IMR-90 (cell line): ENCODE results near the gene CC2D2A. TPM values are rescaled to one million over a fixed set of nuclear protein-coding genes. Genes with fewer than 3 reads are reported as not detected.

Experiments used
- ATAC-seq: fragments of 200-7000 bp; cut with Tn5 transposase; 2 replicates; pipeline ENCODE4 v1.9.1; 2020; ENCODE audit warnings: low read depth, mild to moderate bottlenecking, moderate library complexity
- BruUV-seq: library from RNA; stranded (reverse); fragments of 400-500 nt; replicated peaks from 2 replicates; lab custom pipeline; 2021; lab: Mats Ljungman, UMichigan
- CTCF ChIA-PET: fragments of 300-600 bp; formaldehyde crosslinking; extraction: SDS; loops from one replicate; lab custom pipeline; 2021; ENCODE audit warnings: antibody characterized with exemption; lab: Yijun Ruan, JAX
- POLR2A ChIA-PET: fragments of 300-600 bp; sonication (Branson Sonifier 250); formaldehyde crosslinking; loops from one replicate; lab custom pipeline; 2022; ENCODE audit warnings: antibody characterized with exemption; ENCODE audit not compliant: unreplicated experiment; lab: Charles Lee
- DNase-seq: peaks from one replicate; pipeline ENCODE4 v3.0.0; 2013
- H2AFZ ChIP-seq: replicated peaks from 2 replicates; pipeline ENCODE3; 2013; ENCODE audit warnings: low read length, mild to moderate bottlenecking; ENCODE audit not compliant: poor library complexity
- H2AK5ac ChIP-seq: 2 replicates; pipeline ENCODE4 v1.6.1; 2013; ENCODE audit warnings: low read depth, low read length, inconsistent platforms
- H2AK9ac ChIP-seq: replicated peaks from 2 replicates; pipeline ENCODE3; 2013; ENCODE audit warnings: mild to moderate bottlenecking, low read depth, low read length, moderate library complexity; ENCODE audit not compliant: poor library complexity
- H2BK120ac ChIP-seq: 2 replicates; pipeline ENCODE4 v1.6.1; 2013; ENCODE audit warnings: low read depth, low read length, inconsistent platforms
- H2BK15ac ChIP-seq: 3 replicates; pipeline ENCODE4 v1.6.1; 2013; ENCODE audit warnings: low read depth, low read length, inconsistent platforms
- H2BK20ac ChIP-seq: 2 replicates; pipeline ENCODE4 v1.6.1; 2013; ENCODE audit warnings: low read depth, mild to moderate bottlenecking, inconsistent platforms, low read length, moderate library complexity
- H2BK5ac ChIP-seq: 2 replicates; pipeline ENCODE4 v1.6.1; 2013; ENCODE audit warnings: mild to moderate bottlenecking, low read depth, low read length, inconsistent platforms; ENCODE audit not compliant: poor library complexity, severe bottlenecking
- H3K14ac ChIP-seq: replicated peaks from 2 replicates; pipeline ENCODE4 v1.6.1; 2013; ENCODE audit warnings: low read depth, low read length, inconsistent platforms
- H3K18ac ChIP-seq: 2 replicates; pipeline ENCODE4 v1.6.1; 2013; ENCODE audit warnings: low read depth, low read length, control low read depth
- H3K23ac ChIP-seq: 2 replicates; pipeline ENCODE4 v1.6.1; 2013; ENCODE audit warnings: low read depth, low read length, inconsistent platforms
- H3K27ac ChIP-seq: 2 replicates; pipeline ENCODE4 v1.5.1; 2013; ENCODE audit warnings: mild to moderate bottlenecking, control low read depth, low read length; ENCODE audit not compliant: insufficient read depth
- H3K27me3 ChIP-seq: 2 replicates; pipeline ENCODE4 v1.6.1; 2013; ENCODE audit warnings: low read length; ENCODE audit not compliant: control insufficient read depth, insufficient read depth
- H3K36me3 ChIP-seq: 2 replicates; pipeline ENCODE4 v1.6.1; 2013; ENCODE audit warnings: low read length, mixed read lengths; ENCODE audit not compliant: control insufficient read depth, insufficient read depth
- H3K4ac ChIP-seq: 2 replicates; pipeline ENCODE4 v1.6.1; 2013; ENCODE audit warnings: low read depth, low read length, inconsistent platforms
- H3K4me1 ChIP-seq: 2 replicates; pipeline ENCODE4 v1.6.1; 2013; ENCODE audit warnings: low read length, mixed read lengths; ENCODE audit not compliant: control insufficient read depth, insufficient read depth
- H3K4me2 ChIP-seq: 2 replicates; pipeline ENCODE4 v1.6.1; 2013; ENCODE audit warnings: low read depth, mild to moderate bottlenecking, control low read depth, low read length, moderate library complexity
- H3K4me3 ChIP-seq: 2 replicates; pipeline ENCODE4 v1.5.1; 2013; ENCODE audit warnings: low read depth, mild to moderate bottlenecking, control low read depth, low read length, moderate library complexity; ENCODE audit not compliant: insufficient read depth
- H3K56ac ChIP-seq: 2 replicates; pipeline ENCODE4 v1.6.1; 2013; ENCODE audit warnings: low read length, inconsistent platforms; ENCODE audit not compliant: insufficient read depth; ENCODE audit errors: extremely low read depth
- H3K79me1 ChIP-seq, 2 experiments: 2 replicates each; pipeline ENCODE4 v1.6.1; 2013; ENCODE audit warnings: low read length in 2 of 2, inconsistent platforms in 1 of 2, low read depth in 1 of 2
- H3K9ac ChIP-seq: 2 replicates; pipeline ENCODE4 v1.6.1; 2013; ENCODE audit warnings: low read depth, low read length, control low read depth
- H3K9me1 ChIP-seq: 2 replicates; pipeline ENCODE4 v1.6.1; 2013; ENCODE audit warnings: low read length, inconsistent platforms; ENCODE audit not compliant: insufficient read depth
- H3K9me3 ChIP-seq: 2 replicates; pipeline ENCODE4 v1.6.1; 2013; ENCODE audit warnings: low read length; ENCODE audit not compliant: control insufficient read depth, insufficient read depth
- H4K20me1 ChIP-seq: 2 replicates; pipeline ENCODE4 v1.6.1; 2013; ENCODE audit warnings: low read length, inconsistent platforms; ENCODE audit not compliant: insufficient read depth
- H4K5ac ChIP-seq: 2 replicates; pipeline ENCODE4 v1.6.1; 2013; ENCODE audit warnings: mild to moderate bottlenecking, low read depth, low read length, control low read depth
- H4K8ac ChIP-seq, 2 experiments: 2 replicates each; pipeline ENCODE4 v1.6.1; 2013; ENCODE audit warnings: low read depth in 2 of 2, low read length in 2 of 2, control low read depth in 1 of 2, inconsistent platforms in 1 of 2
- H4K91ac ChIP-seq: 2 replicates; pipeline ENCODE4 v1.6.1; 2013; ENCODE audit warnings: low read depth, low read length, inconsistent platforms; ENCODE audit not compliant: insufficient read depth
- FOS ChIP-seq: fragments of 150-350 bp; IDR thresholded peaks from 2 replicates; pipeline ENCODE4 v1.6.1; 2016; ENCODE audit warnings: low read depth, low read length
- RAD21 ChIP-seq: IDR thresholded peaks from 2 replicates; pipeline ENCODE4 v1.6.1; 2012; ENCODE audit warnings: low read length, improper control_type of control experiment
- WGBS, 2 experiments: methylation state at CpG; one replicate each; pipeline versions ENCODE4 v1.1.5 to v1.1.7; 2013; ENCODE audit warnings: missing lambda C conversion rate in 2 of 2; ENCODE audit not compliant: insufficient read length in 1 of 2; ENCODE audit errors: extremely low coverage in 2 of 2; 5-methylcytosine and 5-hydroxymethylcytosine counted together
- dilution Hi-C: fragments of 300-500 bp; cut with HindIII; formaldehyde crosslinking; loops from one replicate; pipeline ENCODE4 v1.14.3; 2018; ENCODE audit warnings: low sequenced_read_pairs; ENCODE audit not compliant: unreplicated experiment
- in situ Hi-C: fragments of 300-500 bp; cut with MboI; formaldehyde crosslinking; loops from 3 replicates; pipeline ENCODE4 v1.14.3; 2019; ENCODE audit warnings: low sequenced_read_pairs, inconsistent platforms, mixed read lengths
- intact Hi-C: fragments of 100-400 bp; cut with micrococcal nuclease; formaldehyde crosslinking; loops from 2 replicates; pipeline ENCODE4 v1.10.0; 2022
- polyA plus RNA-seq, 3 experiments: library from polyadenylated mRNA; depleted of rRNA; stranded (reverse); fragments of >200 nt; gene quantifications; 2 replicates each; pipeline ENCODE4 v1.2.3, GENCODE V29; 2012; ENCODE audit warnings: low replicate concordance in 1 of 3
- total RNA-seq: library from RNA; depleted of rRNA; stranded (reverse); fragments of >200 nt; gene quantifications from 2 replicates; pipeline ENCODE4 v1.2.3, GENCODE V29; 2012

The CC2D2A gene
- total and polyA plus RNA-seq, 2 of the 4 experiments (the other 2 are of a cell fraction) = 20.8 to 26.3 TPM

DNA sequence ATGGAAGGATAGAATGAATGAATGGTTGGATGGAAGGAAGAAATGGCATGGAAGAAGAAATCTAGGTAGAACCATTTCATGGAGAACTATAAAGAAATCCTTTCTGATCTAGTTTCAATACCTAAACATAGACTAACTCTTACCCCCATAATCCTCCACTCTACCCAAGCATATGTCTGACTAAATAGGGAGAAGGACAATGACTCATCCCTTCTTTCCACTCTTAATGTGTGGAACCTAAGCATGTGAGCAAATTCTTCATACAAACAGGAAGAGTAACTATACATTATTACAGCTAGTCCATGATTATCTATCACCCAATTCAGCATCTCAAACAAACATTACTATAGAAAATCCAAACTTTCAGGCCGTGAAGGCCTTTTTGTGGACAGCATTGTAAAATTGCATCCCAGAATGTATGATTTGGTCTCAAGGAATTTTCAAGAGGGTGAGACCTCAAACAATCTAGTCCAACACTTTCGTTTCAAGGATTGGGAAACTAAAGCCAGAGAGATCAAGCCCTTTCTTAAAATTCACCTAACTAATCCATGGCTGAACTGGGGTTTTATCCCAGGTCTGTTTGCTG is 30.6 kb upstream of the CC2D2A start:
- TF ChIP-seq FOS (0 out of 2 replicates have a peak, but pooled peaks have one; percentile 26), RAD21 (no peak)
- no peak overlapping the region for H2AFZ ChIP-seq
- no peaks in the 10 kb centered on the region for H3K79me1 ChIP-seq
- no peak overlapping the region for H2BK15ac ChIP-seq
- peak overlapping the region; percentile 81 for H2AK5ac ChIP-seq
- no peak overlapping the region for H3K14ac ChIP-seq
- no peak overlapping the region for H3K4me3 ChIP-seq
- H3K23ac ChIP-seq = peak overlapping the region; percentile 65; the same call in 1 of the 2 replicates
- no peak overlapping the region for H2BK20ac ChIP-seq
- no peak overlapping the region; the same call in 1 of the 2 replicates for H3K56ac ChIP-seq
- no peaks in the 10 kb centered on the region for H3K36me3 ChIP-seq
- no TSS peak for BruUV-seq
- CTCF ChIA-PET = no interaction called here
- H4K91ac ChIP-seq = no peak overlapping the region
- in situ Hi-C loops = no loop called here
- H3K4me2 ChIP-seq = no peak overlapping the region
- peak overlapping the region; percentile 64 for H2BK5ac ChIP-seq
- no peak overlapping the region for H3K27ac ChIP-seq
- no CpG with 5 or more reads among the region's 2 CpGs for WGBS, 2 experiments
- POLR2A ChIA-PET = no interaction called here
- no peaks in the 10 kb centered on the region for H4K20me1 ChIP-seq
- H4K8ac ChIP-seq = peak overlapping the region in 1 of 2 experiments; percentile 36; a peak in 2 of 4 replicates
- H3K4ac ChIP-seq = no peak overlapping the region
- H2BK120ac ChIP-seq = no peak overlapping the region
- no peak overlapping the region for H3K9ac ChIP-seq
- H2AK9ac ChIP-seq = no peak overlapping the region
- peaks cover 3% of the 10 kb centered on the region for H3K4me1 ChIP-seq
- 0 out of 2 replicates have a peak, but pooled peaks cover 3% of the 10 kb centered on the region for H3K9me1 ChIP-seq
- dilution Hi-C loops = no loop called here
- H4K5ac ChIP-seq = no peak overlapping the region
- DNase-seq (peak; percentile 70), ATAC-seq (peak; percentile 87)
- no peaks in the 10 kb centered on the region for H3K9me3 ChIP-seq
- intact Hi-C loops = loop anchor here (1.0 kb wide), 1 partner anchor 43 kb away; no protein-coding TSS in a partner anchor
- H3K27me3 ChIP-seq = no peaks in the 10 kb centered on the region
- H3K18ac ChIP-seq = peak overlapping the region; percentile 64; the same call in 1 of the 2 replicates
